H1 (cell line): ENCODE results near the gene GPATCH4.

Experiments
- CEBPB ChIP-seq: IDR thresholded peaks from 2 replicates; pipeline ENCODE4 v1.6.1; 2012; ENCODE audit warnings: low read depth, low read length
- CHD2 ChIP-seq: IDR thresholded peaks from 2 replicates; pipeline ENCODE4 v1.6.1; 2012; ENCODE audit warnings: low read length, improper control_type of control experiment
- EP300 ChIP-seq, 2 experiments: IDR thresholded peaks; 1 replicate in 1 of 2; 2 replicates in 1 of 2; pipeline ENCODE4 v1.6.1; 2011 to 2012; ENCODE audit warnings: low read depth in 2 of 2, low read length in 2 of 2, mild to moderate bottlenecking in 2 of 2, borderline replicate concordance in 1 of 2, inconsistent platforms in 1 of 2, moderate library complexity in 1 of 2
- GABPA ChIP-seq: IDR thresholded peaks from 2 replicates; pipeline ENCODE4 v1.6.1; 2011; ENCODE audit warnings: mild to moderate bottlenecking, low read length, moderate library complexity, borderline replicate concordance; ENCODE audit not compliant: insufficient read depth
- HDAC2 ChIP-seq, 2 experiments: fragments of 300-600 bp in 1 of 2; sonication (generic) in 1 of 2; IDR thresholded peaks; 2 replicates each; pipeline ENCODE4 v1.6.1; 2011 to 2012; ENCODE audit warnings: low read depth in 2 of 2, low read length in 2 of 2, mild to moderate bottlenecking in 2 of 2, moderate library complexity in 2 of 2, borderline replicate concordance in 1 of 2, inconsistent platforms in 1 of 2
- JUND ChIP-seq: IDR thresholded peaks from 2 replicates; pipeline ENCODE4 v1.6.1; 2011; ENCODE audit warnings: mild to moderate bottlenecking, improper control_type of control experiment, low read length
- KDM1A ChIP-seq: fragments of 200-600, 300-600 bp; sonication (generic); IDR thresholded peaks from 2 replicates; pipeline ENCODE4 v1.7.1; 2016; ENCODE audit warnings: mild to moderate bottlenecking, low read length, borderline replicate concordance
- KDM5A ChIP-seq: fragments of 200-600 bp; IDR thresholded peaks from 2 replicates; pipeline ENCODE4 v1.7.1; 2012; ENCODE audit warnings: mild to moderate bottlenecking, low read length, inconsistent platforms, mixed read lengths
- NRF1 ChIP-seq: IDR thresholded peaks from 2 replicates; pipeline ENCODE4 v1.6.1; 2011; ENCODE audit warnings: mild to moderate bottlenecking, low read depth, low read length, improper control_type of control experiment
- POLR2AphosphoS5 ChIP-seq: IDR thresholded peaks from 2 replicates; pipeline ENCODE4 v1.6.1; 2011; ENCODE audit warnings: low read depth, low read length
- RFX5 ChIP-seq: IDR thresholded peaks from 2 replicates; pipeline ENCODE4 v1.6.1; 2011; ENCODE audit warnings: low read depth, low read length, improper control_type of control experiment, borderline replicate concordance
- SIN3A ChIP-seq, 2 experiments: IDR thresholded peaks in 1 of 2; conservative IDR thresholded peaks in 1 of 2; 2 replicates each; pipeline ENCODE4 v1.6.1; 2011 to 2012; ENCODE audit warnings: low read length in 2 of 2, improper control_type of control experiment in 1 of 2, low read depth in 1 of 2, mild to moderate bottlenecking in 1 of 2
- SIX5 ChIP-seq: IDR thresholded peaks from 2 replicates; pipeline ENCODE4 v1.6.1; 2011; ENCODE audit warnings: mild to moderate bottlenecking, low read depth, low read length
- TF ChIP-seq, protein P1 (sequence below), 3 experiments: IDR thresholded peaks; 1 replicate in 2 of 3; 2 replicates in 1 of 3; pipeline versions ENCODE4 v1.5.1 to v1.6.1; 2011; ENCODE audit warnings: low read length in 3 of 3, mild to moderate bottlenecking in 3 of 3, inconsistent platforms in 2 of 3, low read depth in 1 of 3, moderate library complexity in 1 of 3; ENCODE audit not compliant: insufficient read depth in 1 of 3; ENCODE audit errors: control extremely low read depth in 1 of 3

DNA sequence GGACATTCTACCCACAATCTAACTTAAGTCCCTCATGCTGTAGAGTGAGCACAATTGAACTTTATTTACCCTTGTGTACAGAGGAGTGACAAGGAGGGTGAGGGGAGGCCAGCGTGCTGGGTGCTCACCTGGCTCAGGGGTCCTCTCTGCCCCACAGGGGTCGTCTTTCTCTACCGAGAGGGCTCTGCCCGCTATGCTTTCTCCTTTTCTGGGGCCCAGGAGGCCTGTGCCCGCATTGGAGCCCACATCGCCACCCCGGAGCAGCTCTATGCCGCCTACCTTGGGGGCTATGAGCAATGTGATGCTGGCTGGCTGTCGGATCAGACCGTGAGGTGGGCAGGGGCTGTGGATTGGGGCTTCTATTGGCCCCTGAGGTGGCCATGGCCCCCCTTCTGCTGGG, 46.1 kb upstream of the GPATCH4 start:
- TF ChIP-seq, protein P1, sequence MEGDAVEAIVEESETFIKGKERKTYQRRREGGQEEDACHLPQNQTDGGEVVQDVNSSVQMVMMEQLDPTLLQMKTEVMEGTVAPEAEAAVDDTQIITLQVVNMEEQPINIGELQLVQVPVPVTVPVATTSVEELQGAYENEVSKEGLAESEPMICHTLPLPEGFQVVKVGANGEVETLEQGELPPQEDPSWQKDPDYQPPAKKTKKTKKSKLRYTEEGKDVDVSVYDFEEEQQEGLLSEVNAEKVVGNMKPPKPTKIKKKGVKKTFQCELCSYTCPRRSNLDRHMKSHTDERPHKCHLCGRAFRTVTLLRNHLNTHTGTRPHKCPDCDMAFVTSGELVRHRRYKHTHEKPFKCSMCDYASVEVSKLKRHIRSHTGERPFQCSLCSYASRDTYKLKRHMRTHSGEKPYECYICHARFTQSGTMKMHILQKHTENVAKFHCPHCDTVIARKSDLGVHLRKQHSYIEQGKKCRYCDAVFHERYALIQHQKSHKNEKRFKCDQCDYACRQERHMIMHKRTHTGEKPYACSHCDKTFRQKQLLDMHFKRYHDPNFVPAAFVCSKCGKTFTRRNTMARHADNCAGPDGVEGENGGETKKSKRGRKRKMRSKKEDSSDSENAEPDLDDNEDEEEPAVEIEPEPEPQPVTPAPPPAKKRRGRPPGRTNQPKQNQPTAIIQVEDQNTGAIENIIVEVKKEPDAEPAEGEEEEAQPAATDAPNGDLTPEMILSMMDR (IDR thresholded peaks at IDR 0.05; ENCODE audit: control extremely low read depth in 1 of 3, insufficient read depth in 1 of 3, low read depth in 1 of 3, low read length in 3 of 3) = no peak
- no peak for TF ChIP-seq SIN3A (conservative IDR thresholded peaks at IDR 0.05 in 1 of 2, IDR thresholded peaks at IDR 0.05 in 1 of 2; ENCODE audit: low read depth in 1 of 2, low read length in 2 of 2)
- no peak for TF ChIP-seq SIX5
- TF ChIP-seq JUND = no peak
- no peak for TF ChIP-seq RFX5
- TF ChIP-seq EP300 (IDR thresholded peaks at IDR 0.05; ENCODE audit: borderline replicate concordance in 1 of 2, low read depth in 2 of 2, low read length in 2 of 2) = no peak
- TF ChIP-seq NRF1 = no peak
- no peak for TF ChIP-seq KDM1A
- no peak for TF ChIP-seq KDM5A
- no peak for TF ChIP-seq HDAC2 (IDR thresholded peaks at IDR 0.05; ENCODE audit: borderline replicate concordance in 1 of 2, low read depth in 2 of 2, low read length in 2 of 2)
- no peak for TF ChIP-seq POLR2AphosphoS5
- TF ChIP-seq CHD2 = no peak
- no peak for TF ChIP-seq CEBPB
- TF ChIP-seq GABPA = no peak
